ENCODE measurements around the gene ZNF385B. TPM values are rescaled to one million over a fixed set of nuclear protein-coding genes. Genes with fewer than 3 reads are reported as not detected.

Gene ZNF385B
- total and polyA plus RNA-seq, 4 donors, result 3.0 to 7.2 (median 3.9) TPM

DNA sequence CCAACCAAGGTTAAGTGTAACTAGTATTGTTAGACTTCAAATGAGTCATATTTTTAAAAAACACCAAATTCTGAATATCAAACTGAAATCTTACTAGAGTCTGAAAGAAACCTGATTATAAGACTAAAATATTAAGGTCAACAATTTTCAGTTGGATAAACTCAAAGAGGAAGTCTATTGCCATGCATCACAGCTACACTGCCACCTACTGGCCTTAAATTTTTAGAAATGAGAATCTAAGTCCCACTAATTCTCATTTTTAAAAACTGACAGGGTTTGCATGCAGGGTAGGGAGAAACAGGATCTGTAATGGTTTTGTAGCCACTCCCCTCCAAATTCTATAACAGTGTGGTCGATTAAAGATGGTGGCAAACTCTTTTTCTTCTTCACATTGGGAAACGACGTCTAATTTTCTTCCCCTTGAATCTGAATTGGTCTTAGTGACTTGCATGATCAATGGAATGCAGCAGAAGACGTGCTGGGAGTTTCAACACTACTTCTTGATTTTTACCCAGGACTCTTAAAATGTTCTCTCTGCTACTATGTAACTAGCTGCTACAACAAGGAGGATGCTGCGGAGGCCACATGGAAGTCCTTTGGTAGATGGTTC lies 420.7 kb downstream of the ZNF385B start:
- no peak overlapping the region for H3K27ac ChIP-seq (ENCODE audit: low read depth in 1 of 2, low read length in 2 of 2)
- H3K9ac ChIP-seq (ENCODE audit: low read depth in 1 of 2, low read length in 2 of 2), result no peak overlapping the region
- no peak for DNase-seq (ENCODE audit: low spot score)
- H3K36me3 ChIP-seq (ENCODE audit: control insufficient read depth in 4 of 4, insufficient read depth in 3 of 4, low read depth in 1 of 4, low read length in 3 of 4), result peaks cover 0 to 24% (median 16%) of the 10 kb centered on the region in 4 donors
- WGBS, result 85% methylated on average over 5 of the region's 5 CpGs
- no peaks in the 10 kb centered on the region for H3K4me1 ChIP-seq (ENCODE audit: control insufficient read depth in 4 of 4, insufficient read depth in 4 of 4, low read length in 3 of 4)
- no peaks in the 10 kb centered on the region for H3K9me3 ChIP-seq (ENCODE audit: control insufficient read depth in 4 of 4, low read length in 3 of 4)
- TF ChIP-seq FOXA1 (IDR thresholded peaks at IDR 0.05) (no peak), EGR1 (IDR thresholded peaks at IDR 0.05; ENCODE audit: low read depth in 2 of 2) (no peak), RAD21 (IDR thresholded peaks at IDR 0.05) (peak; percentile 78), YY1 (IDR thresholded peaks at IDR 0.05) (no peak), FOXA2 (IDR thresholded peaks at IDR 0.05) (no peak), GABPA (IDR thresholded peaks at IDR 0.05 in 1 of 2, conservative IDR thresholded peaks at IDR 0.05 in 1 of 2) (no peak), NR2F2 (IDR thresholded peaks at IDR 0.05) (no peak), RXRA (IDR thresholded peaks at IDR 0.05) (no peak), TAF1 (conservative IDR thresholded peaks at IDR 0.05) (no peak)
- TF ChIP-seq, protein P1, sequence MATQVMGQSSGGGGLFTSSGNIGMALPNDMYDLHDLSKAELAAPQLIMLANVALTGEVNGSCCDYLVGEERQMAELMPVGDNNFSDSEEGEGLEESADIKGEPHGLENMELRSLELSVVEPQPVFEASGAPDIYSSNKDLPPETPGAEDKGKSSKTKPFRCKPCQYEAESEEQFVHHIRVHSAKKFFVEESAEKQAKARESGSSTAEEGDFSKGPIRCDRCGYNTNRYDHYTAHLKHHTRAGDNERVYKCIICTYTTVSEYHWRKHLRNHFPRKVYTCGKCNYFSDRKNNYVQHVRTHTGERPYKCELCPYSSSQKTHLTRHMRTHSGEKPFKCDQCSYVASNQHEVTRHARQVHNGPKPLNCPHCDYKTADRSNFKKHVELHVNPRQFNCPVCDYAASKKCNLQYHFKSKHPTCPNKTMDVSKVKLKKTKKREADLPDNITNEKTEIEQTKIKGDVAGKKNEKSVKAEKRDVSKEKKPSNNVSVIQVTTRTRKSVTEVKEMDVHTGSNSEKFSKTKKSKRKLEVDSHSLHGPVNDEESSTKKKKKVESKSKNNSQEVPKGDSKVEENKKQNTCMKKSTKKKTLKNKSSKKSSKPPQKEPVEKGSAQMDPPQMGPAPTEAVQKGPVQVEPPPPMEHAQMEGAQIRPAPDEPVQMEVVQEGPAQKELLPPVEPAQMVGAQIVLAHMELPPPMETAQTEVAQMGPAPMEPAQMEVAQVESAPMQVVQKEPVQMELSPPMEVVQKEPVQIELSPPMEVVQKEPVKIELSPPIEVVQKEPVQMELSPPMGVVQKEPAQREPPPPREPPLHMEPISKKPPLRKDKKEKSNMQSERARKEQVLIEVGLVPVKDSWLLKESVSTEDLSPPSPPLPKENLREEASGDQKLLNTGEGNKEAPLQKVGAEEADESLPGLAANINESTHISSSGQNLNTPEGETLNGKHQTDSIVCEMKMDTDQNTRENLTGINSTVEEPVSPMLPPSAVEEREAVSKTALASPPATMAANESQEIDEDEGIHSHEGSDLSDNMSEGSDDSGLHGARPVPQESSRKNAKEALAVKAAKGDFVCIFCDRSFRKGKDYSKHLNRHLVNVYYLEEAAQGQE (IDR thresholded peaks at IDR 0.05), result no peak
- TF ChIP-seq, protein P2, sequence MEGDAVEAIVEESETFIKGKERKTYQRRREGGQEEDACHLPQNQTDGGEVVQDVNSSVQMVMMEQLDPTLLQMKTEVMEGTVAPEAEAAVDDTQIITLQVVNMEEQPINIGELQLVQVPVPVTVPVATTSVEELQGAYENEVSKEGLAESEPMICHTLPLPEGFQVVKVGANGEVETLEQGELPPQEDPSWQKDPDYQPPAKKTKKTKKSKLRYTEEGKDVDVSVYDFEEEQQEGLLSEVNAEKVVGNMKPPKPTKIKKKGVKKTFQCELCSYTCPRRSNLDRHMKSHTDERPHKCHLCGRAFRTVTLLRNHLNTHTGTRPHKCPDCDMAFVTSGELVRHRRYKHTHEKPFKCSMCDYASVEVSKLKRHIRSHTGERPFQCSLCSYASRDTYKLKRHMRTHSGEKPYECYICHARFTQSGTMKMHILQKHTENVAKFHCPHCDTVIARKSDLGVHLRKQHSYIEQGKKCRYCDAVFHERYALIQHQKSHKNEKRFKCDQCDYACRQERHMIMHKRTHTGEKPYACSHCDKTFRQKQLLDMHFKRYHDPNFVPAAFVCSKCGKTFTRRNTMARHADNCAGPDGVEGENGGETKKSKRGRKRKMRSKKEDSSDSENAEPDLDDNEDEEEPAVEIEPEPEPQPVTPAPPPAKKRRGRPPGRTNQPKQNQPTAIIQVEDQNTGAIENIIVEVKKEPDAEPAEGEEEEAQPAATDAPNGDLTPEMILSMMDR (IDR thresholded peaks at IDR 0.05; ENCODE audit: low read depth, low read length, missing input control), result peak; percentile 45
- H3K4me3 ChIP-seq (ENCODE audit: low read depth in 1 of 3, low read length in 3 of 3), result no peak overlapping the region
- no peaks in the 10 kb centered on the region for H3K27me3 ChIP-seq (ENCODE audit: control insufficient read depth in 4 of 4, insufficient read depth in 4 of 4, low read length in 3 of 4)

DNA sequence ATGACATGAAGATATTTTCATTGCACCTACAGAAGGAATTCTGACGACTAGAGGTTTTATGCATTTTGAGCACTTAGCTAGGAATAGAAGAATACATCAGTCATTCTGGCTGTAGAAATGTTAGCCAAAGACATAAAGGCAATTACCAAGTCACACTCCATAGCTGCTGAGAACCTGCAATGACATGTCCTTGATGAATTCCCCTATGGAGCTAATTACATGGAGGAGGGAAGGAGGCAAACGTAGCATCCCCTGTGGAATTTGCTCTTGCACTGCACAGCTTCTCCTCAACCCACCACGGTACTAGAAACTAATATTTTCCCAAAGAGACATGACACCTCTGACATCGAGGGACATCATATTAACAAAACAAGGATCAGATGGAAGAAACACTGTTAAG lies 422.8 kb downstream of the ZNF385B start:
- 51% methylated on average over 4 of the region's 4 CpGs for WGBS
- TF ChIP-seq FOXA2 (IDR thresholded peaks at IDR 0.05), result no peak
- TF ChIP-seq FOXA1 (IDR thresholded peaks at IDR 0.05), result no peak
- TF ChIP-seq EGR1 (IDR thresholded peaks at IDR 0.05; ENCODE audit: low read depth in 2 of 2), result no peak
- TF ChIP-seq SP1 (IDR thresholded peaks at IDR 0.05), result no peak
- TF ChIP-seq HNF4A (conservative IDR thresholded peaks at IDR 0.05), result no peak
- TF ChIP-seq GABPA (IDR thresholded peaks at IDR 0.05 in 1 of 2, conservative IDR thresholded peaks at IDR 0.05 in 1 of 2), result no peak
- no peak for TF ChIP-seq NR2F2 (IDR thresholded peaks at IDR 0.05)
- TF ChIP-seq YY1 (IDR thresholded peaks at IDR 0.05), result no peak
- TF ChIP-seq RXRA (IDR thresholded peaks at IDR 0.05), result no peak
- TF ChIP-seq, protein P3, sequence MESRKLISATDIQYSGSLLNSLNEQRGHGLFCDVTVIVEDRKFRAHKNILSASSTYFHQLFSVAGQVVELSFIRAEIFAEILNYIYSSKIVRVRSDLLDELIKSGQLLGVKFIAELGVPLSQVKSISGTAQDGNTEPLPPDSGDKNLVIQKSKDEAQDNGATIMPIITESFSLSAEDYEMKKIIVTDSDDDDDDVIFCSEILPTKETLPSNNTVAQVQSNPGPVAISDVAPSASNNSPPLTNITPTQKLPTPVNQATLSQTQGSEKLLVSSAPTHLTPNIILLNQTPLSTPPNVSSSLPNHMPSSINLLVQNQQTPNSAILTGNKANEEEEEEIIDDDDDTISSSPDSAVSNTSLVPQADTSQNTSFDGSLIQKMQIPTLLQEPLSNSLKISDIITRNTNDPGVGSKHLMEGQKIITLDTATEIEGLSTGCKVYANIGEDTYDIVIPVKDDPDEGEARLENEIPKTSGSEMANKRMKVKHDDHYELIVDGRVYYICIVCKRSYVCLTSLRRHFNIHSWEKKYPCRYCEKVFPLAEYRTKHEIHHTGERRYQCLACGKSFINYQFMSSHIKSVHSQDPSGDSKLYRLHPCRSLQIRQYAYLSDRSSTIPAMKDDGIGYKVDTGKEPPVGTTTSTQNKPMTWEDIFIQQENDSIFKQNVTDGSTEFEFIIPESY (IDR thresholded peaks at IDR 0.05), result no peak
- no peak for TF ChIP-seq TAF1 (conservative IDR thresholded peaks at IDR 0.05)
- TF ChIP-seq, protein P2 (IDR thresholded peaks at IDR 0.05; ENCODE audit: low read depth, low read length, missing input control), result no peak
- no peak for TF ChIP-seq HNF4G (IDR thresholded peaks at IDR 0.05)
- TF ChIP-seq, protein P4, sequence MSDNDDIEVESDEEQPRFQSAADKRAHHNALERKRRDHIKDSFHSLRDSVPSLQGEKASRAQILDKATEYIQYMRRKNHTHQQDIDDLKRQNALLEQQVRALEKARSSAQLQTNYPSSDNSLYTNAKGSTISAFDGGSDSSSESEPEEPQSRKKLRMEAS (IDR thresholded peaks at IDR 0.05), result no peak
- TF ChIP-seq, protein P5, sequence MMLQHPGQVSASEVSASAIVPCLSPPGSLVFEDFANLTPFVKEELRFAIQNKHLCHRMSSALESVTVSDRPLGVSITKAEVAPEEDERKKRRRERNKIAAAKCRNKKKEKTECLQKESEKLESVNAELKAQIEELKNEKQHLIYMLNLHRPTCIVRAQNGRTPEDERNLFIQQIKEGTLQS (IDR thresholded peaks at IDR 0.05), result no peak
- no peak for TF ChIP-seq JUND (IDR thresholded peaks at IDR 0.05)

More for the DNA sequence above, 422.8 kb downstream of the ZNF385B start:
- H3K9ac ChIP-seq (ENCODE audit: low read depth in 1 of 2, low read length in 2 of 2), result no peak overlapping the region
- no peak overlapping the region for H3K27ac ChIP-seq (ENCODE audit: low read depth in 1 of 2, low read length in 2 of 2)
- no peak for DNase-seq (ENCODE audit: low spot score)
- H3K4me3 ChIP-seq (ENCODE audit: low read depth in 1 of 3, low read length in 3 of 3), result no peak overlapping the region
- peaks cover 0 to 9% (median 5%) of the 10 kb centered on the region in 4 donors for H3K36me3 ChIP-seq (ENCODE audit: control insufficient read depth in 4 of 4, insufficient read depth in 3 of 4, low read depth in 1 of 4, low read length in 3 of 4)
- no peaks in the 10 kb centered on the region for H3K9me3 ChIP-seq (ENCODE audit: control insufficient read depth in 4 of 4, low read length in 3 of 4)
- H3K27me3 ChIP-seq (ENCODE audit: control insufficient read depth in 4 of 4, insufficient read depth in 4 of 4, low read length in 3 of 4), result no peaks in the 10 kb centered on the region
- H3K4me1 ChIP-seq (ENCODE audit: control insufficient read depth in 4 of 4, insufficient read depth in 4 of 4, low read length in 3 of 4), result no peaks in the 10 kb centered on the region
